ENCODE data around the gene ZNF552.
A peak's percentile ranks its signal among the peaks of the same experiment; 100 is the strongest.
"Not testable (repeated sequence)": the region's sequence is repeated elsewhere in the genome, so short reads cannot be mapped to it uniquely, and the experiment has no call there.

The ZNF552 gene

GRCh38 chr19:57816652-57817051 is 1.9 kb upstream of the ZNF552 start:
- no peak for DNase-seq (ENCODE audit: low read depth)
- Histone ChIP-seq H3K4me1 (ENCODE audit: control insufficient read depth, insufficient read depth, low read length) (peaks cover 15% of the 10 kb centered on the region), H3K36me3 (ENCODE audit: control insufficient read depth, insufficient read depth, low read length, severe bottlenecking) (peaks cover 3% of the 10 kb centered on the region), H3K9me3 (ENCODE audit: control insufficient read depth, low read length) (no peaks in the 10 kb centered on the region), H3K4me3 (ENCODE audit: low read length) (no peak overlapping the region), H3K27me3 (replicated peaks; ENCODE audit: control insufficient read depth, insufficient read depth, low read length) (no peaks in the 10 kb centered on the region), H3K9ac (ENCODE audit: low read length) (no peak overlapping the region)

- H3K36me3 ChIP-seq (ENCODE audit: control insufficient read depth, insufficient read depth, low read length, severe bottlenecking): peaks cover 3% of the 10 kb centered on the region
- no peak for DNase-seq (ENCODE audit: low read depth)
- H3K27me3 ChIP-seq (replicated peaks; ENCODE audit: control insufficient read depth, insufficient read depth, low read length): no peaks in the 10 kb centered on the region
- H3K9ac ChIP-seq (ENCODE audit: low read length): peak overlapping the region; percentile 90
- peak overlapping the region; percentile 90 for H3K4me3 ChIP-seq (ENCODE audit: low read length)
- H3K9me3 ChIP-seq (ENCODE audit: control insufficient read depth, low read length): no peaks in the 10 kb centered on the region
- peaks cover 8% of the 10 kb centered on the region for H3K4me1 ChIP-seq (ENCODE audit: control insufficient read depth, insufficient read depth, low read length)
Observed at GRCh38 chr19:57815247-57816075, 748 bp upstream of the ZNF552 start.

GRCh38 chr19:57813919-57814504 is 701 bp downstream of the ZNF552 start:
- no peaks in the 10 kb centered on the region for H3K9me3 ChIP-seq (ENCODE audit: control insufficient read depth, low read length)
- H3K9ac ChIP-seq (ENCODE audit: low read length): peak overlapping the region; percentile 90
- peaks cover 14% of the 10 kb centered on the region for H3K36me3 ChIP-seq (ENCODE audit: control insufficient read depth, insufficient read depth, low read length, severe bottlenecking)
- peak overlapping the region; percentile 90 for H3K4me3 ChIP-seq (ENCODE audit: low read length)
- peaks cover 6% of the 10 kb centered on the region for H3K4me1 ChIP-seq (ENCODE audit: control insufficient read depth, insufficient read depth, low read length)
- DNase-seq (ENCODE audit: low read depth): peak; percentile 45
- H3K27me3 ChIP-seq (replicated peaks; ENCODE audit: control insufficient read depth, insufficient read depth, low read length): no peaks in the 10 kb centered on the region

GRCh38 chr19:57812975-57813820 is 1.5 kb downstream of the ZNF552 start:
- H3K9me3 ChIP-seq (ENCODE audit: control insufficient read depth, low read length); H3K9ac ChIP-seq (ENCODE audit: low read length); DNase-seq (ENCODE audit: low read depth); H3K4me1 ChIP-seq (ENCODE audit: control insufficient read depth, insufficient read depth, low read length); H3K27me3 ChIP-seq (replicated peaks; ENCODE audit: control insufficient read depth, insufficient read depth, low read length); H3K4me3 ChIP-seq (ENCODE audit: low read length): not testable (repeated sequence)
- H3K36me3 ChIP-seq (ENCODE audit: control insufficient read depth, insufficient read depth, low read length, severe bottlenecking): peaks cover 19% of the 10 kb centered on the region

- DNase-seq (ENCODE audit: low read depth): no peak
- Histone ChIP-seq H3K36me3 (ENCODE audit: control insufficient read depth, insufficient read depth, low read length, severe bottlenecking) (peaks cover 23% of the 10 kb centered on the region), H3K4me3 (ENCODE audit: low read length) (no peak overlapping the region)
Observed at GRCh38 chr19:57812226-57812625, 2.5 kb downstream of the ZNF552 start.

GRCh38 chr19:57810410-57811295 is 4.1 kb downstream of the ZNF552 start:
- not testable (repeated sequence) for DNase-seq (ENCODE audit: low read depth); H3K4me3 ChIP-seq (ENCODE audit: low read length); H3K9me3 ChIP-seq (ENCODE audit: control insufficient read depth, low read length); H3K4me1 ChIP-seq (ENCODE audit: control insufficient read depth, insufficient read depth, low read length); H3K9ac ChIP-seq (ENCODE audit: low read length); H3K27me3 ChIP-seq (replicated peaks; ENCODE audit: control insufficient read depth, insufficient read depth, low read length)
- peaks cover 23% of the 10 kb centered on the region for H3K36me3 ChIP-seq (ENCODE audit: control insufficient read depth, insufficient read depth, low read length, severe bottlenecking)

More at GRCh38 chr19:57812226-57812625, 2.5 kb downstream of the ZNF552 start:
- Histone ChIP-seq H3K27me3 (replicated peaks; ENCODE audit: control insufficient read depth, insufficient read depth, low read length) (no peaks in the 10 kb centered on the region), H3K4me1 (ENCODE audit: control insufficient read depth, insufficient read depth, low read length) (peaks cover 10% of the 10 kb centered on the region), H3K9me3 (ENCODE audit: control insufficient read depth, low read length) (no peaks in the 10 kb centered on the region), H3K9ac (ENCODE audit: low read length) (no peak overlapping the region)

- Histone ChIP-seq H3K9ac (ENCODE audit: low read length) (no peak overlapping the region), H3K36me3 (ENCODE audit: control insufficient read depth, insufficient read depth, low read length, severe bottlenecking) (peaks cover 23% of the 10 kb centered on the region), H3K27me3 (replicated peaks; ENCODE audit: control insufficient read depth, insufficient read depth, low read length) (no peaks in the 10 kb centered on the region), H3K9me3 (ENCODE audit: control insufficient read depth, low read length) (no peaks in the 10 kb centered on the region), H3K4me1 (ENCODE audit: control insufficient read depth, insufficient read depth, low read length) (peaks cover 14% of the 10 kb centered on the region), H3K4me3 (ENCODE audit: low read length) (no peak overlapping the region)
- DNase-seq (ENCODE audit: low read depth): peak; percentile 44
Observed at GRCh38 chr19:57807541-57807940, 7.2 kb downstream of the ZNF552 start.

GRCh38 chr19:57803594-57804325 is 11.0 kb downstream of the ZNF552 start:
- no peaks in the 10 kb centered on the region for H3K9me3 ChIP-seq (ENCODE audit: control insufficient read depth, low read length)
- peaks cover 17% of the 10 kb centered on the region for H3K4me1 ChIP-seq (ENCODE audit: control insufficient read depth, insufficient read depth, low read length)
- peak overlapping the region; percentile 83 for H3K9ac ChIP-seq (ENCODE audit: low read length)
- no peaks in the 10 kb centered on the region for H3K27me3 ChIP-seq (replicated peaks; ENCODE audit: control insufficient read depth, insufficient read depth, low read length)
- H3K4me3 ChIP-seq (ENCODE audit: low read length): peak overlapping the region; percentile 79
- peaks cover 8% of the 10 kb centered on the region for H3K36me3 ChIP-seq (ENCODE audit: control insufficient read depth, insufficient read depth, low read length, severe bottlenecking)
- DNase-seq (ENCODE audit: low read depth): peak; percentile 63

- Histone ChIP-seq H3K9me3 (ENCODE audit: control insufficient read depth, low read length) (no peaks in the 10 kb centered on the region), H3K4me3 (ENCODE audit: low read length) (peak overlapping the region; percentile 79), H3K4me1 (ENCODE audit: control insufficient read depth, insufficient read depth, low read length) (peaks cover 20% of the 10 kb centered on the region), H3K36me3 (ENCODE audit: control insufficient read depth, insufficient read depth, low read length, severe bottlenecking) (peaks cover 5% of the 10 kb centered on the region), H3K27me3 (replicated peaks; ENCODE audit: control insufficient read depth, insufficient read depth, low read length) (no peaks in the 10 kb centered on the region), H3K9ac (ENCODE audit: low read length) (peak overlapping the region; percentile 83)
- no peak for DNase-seq (ENCODE audit: low read depth)
Observed at GRCh38 chr19:57803265-57803593, 11.5 kb downstream of the ZNF552 start.

GRCh38 chr19:57802269-57802668 is 12.4 kb downstream of the ZNF552 start:
- Histone ChIP-seq H3K4me3 (ENCODE audit: low read length) (no peak overlapping the region), H3K4me1 (ENCODE audit: control insufficient read depth, insufficient read depth, low read length) (peaks cover 17% of the 10 kb centered on the region), H3K9ac (ENCODE audit: low read length) (no peak overlapping the region)

More at GRCh38 chr19:57802269-57802668, 12.4 kb downstream of the ZNF552 start:
- H3K9me3 ChIP-seq (ENCODE audit: control insufficient read depth, low read length): no peaks in the 10 kb centered on the region
- peaks cover under 1% of the 10 kb centered on the region for H3K36me3 ChIP-seq (ENCODE audit: control insufficient read depth, insufficient read depth, low read length, severe bottlenecking)
- no peak for DNase-seq (ENCODE audit: low read depth)
- no peaks in the 10 kb centered on the region for H3K27me3 ChIP-seq (replicated peaks; ENCODE audit: control insufficient read depth, insufficient read depth, low read length)

Measured in adipocyte (in vitro differentiated cells).